H9 (cell line): ENCODE measurements around the gene CACTIN. TPM values are rescaled to one million over a fixed set of nuclear protein-coding genes. Genes with fewer than 3 reads are reported as not detected.
"Not testable (repeated sequence)": the region's sequence is repeated elsewhere in the genome, so short reads cannot be mapped to it uniquely, and the experiment has no call there.

Experiments used
- DNase-seq: peaks from one replicate; pipeline ENCODE4 v3.0.0-alpha.2; 2017
- H2AFZ ChIP-seq: one replicate; pipeline ENCODE4 v1.6.1; 2013; ENCODE audit warnings: mild to moderate bottlenecking, low read length, control low read depth, moderate library complexity
- H2AK5ac ChIP-seq: 2 replicates; pipeline ENCODE4 v1.6.1; 2013; ENCODE audit warnings: low read length, control low read depth, mixed read lengths; ENCODE audit not compliant: insufficient read length
- H2BK120ac ChIP-seq: one replicate; pipeline ENCODE4 v1.6.1; 2013; ENCODE audit warnings: low read depth, mild to moderate bottlenecking, low read length, control low read depth, inconsistent platforms; ENCODE audit not compliant: poor library complexity, severe bottlenecking
- H2BK12ac ChIP-seq: 2 replicates; pipeline ENCODE4 v1.6.1; 2013; ENCODE audit warnings: low read length, control low read depth, mixed read lengths, low read depth; ENCODE audit not compliant: insufficient read length
- H2BK15ac ChIP-seq: 2 replicates; pipeline ENCODE4 v1.6.1; 2013; ENCODE audit warnings: low read depth, low read length, control low read depth
- H2BK20ac ChIP-seq: one replicate; pipeline ENCODE4 v1.6.1; 2013; ENCODE audit warnings: low read depth, mild to moderate bottlenecking, low read length, control low read depth, inconsistent platforms; ENCODE audit not compliant: poor library complexity, severe bottlenecking
- H2BK5ac ChIP-seq: 2 replicates; pipeline ENCODE4 v1.6.1; 2013; ENCODE audit warnings: low read length, control low read depth, mixed read lengths; ENCODE audit not compliant: insufficient read length
- H3K14ac ChIP-seq: 2 replicates; pipeline ENCODE4 v1.6.1; 2013; ENCODE audit warnings: low read length, control low read depth; ENCODE audit not compliant: insufficient read depth
- H3K18ac ChIP-seq: 2 replicates; pipeline ENCODE4 v1.6.1; 2013; ENCODE audit warnings: low read depth, mild to moderate bottlenecking, mixed read lengths, low read length, control low read depth; ENCODE audit not compliant: insufficient read length
- H3K23ac ChIP-seq: 2 replicates; pipeline ENCODE4 v1.6.1; 2013; ENCODE audit warnings: low read length, control low read depth, mixed read lengths, low read depth; ENCODE audit not compliant: insufficient read length
- H3K23me2 ChIP-seq: 2 replicates; pipeline ENCODE4 v1.6.1; 2013; ENCODE audit warnings: low read depth, mild to moderate bottlenecking, mixed read lengths, low read length, control low read depth; ENCODE audit not compliant: insufficient read length, poor library complexity, severe bottlenecking
- H3K27ac ChIP-seq: 2 replicates; pipeline ENCODE4 v1.5.1; 2013; ENCODE audit warnings: low read length, control low read depth, mixed read lengths, low read depth; ENCODE audit not compliant: insufficient read length
- H3K27me3 ChIP-seq: 2 replicates; pipeline ENCODE4 v1.6.1; 2013; ENCODE audit warnings: low read length, control low read depth, inconsistent platforms; ENCODE audit not compliant: insufficient read depth
- H3K4ac ChIP-seq: 2 replicates; pipeline ENCODE4 v1.6.1; 2013; ENCODE audit warnings: low read depth, mild to moderate bottlenecking, control low read depth, inconsistent platforms, low read length, moderate library complexity
- H3K4me1 ChIP-seq: 2 replicates; pipeline ENCODE4 v1.6.1; 2013; ENCODE audit warnings: low read length, control low read depth, inconsistent platforms; ENCODE audit not compliant: insufficient read depth
- H3K4me2 ChIP-seq: 2 replicates; pipeline ENCODE4 v1.6.1; 2013; ENCODE audit warnings: low read length, control low read depth, mixed read lengths; ENCODE audit not compliant: insufficient read length, insufficient read depth
- H3K56ac ChIP-seq: 2 replicates; pipeline ENCODE4 v1.6.1; 2013; ENCODE audit warnings: low read depth, mild to moderate bottlenecking, mixed read lengths, low read length, control low read depth; ENCODE audit not compliant: insufficient read length
- H3K79me1 ChIP-seq: 2 replicates; pipeline ENCODE4 v1.6.1; 2013; ENCODE audit warnings: low read depth, mild to moderate bottlenecking, moderate library complexity, low read length, control low read depth, inconsistent platforms; ENCODE audit not compliant: insufficient read depth, poor library complexity, severe bottlenecking
- H3K79me2 ChIP-seq: 2 replicates; pipeline ENCODE4 v1.6.1; 2013; ENCODE audit warnings: low read length, control low read depth, inconsistent platforms; ENCODE audit not compliant: insufficient read depth
- H3K9ac ChIP-seq: 2 replicates; pipeline ENCODE4 v1.6.1; 2013; ENCODE audit warnings: low read length, control low read depth, mixed read lengths; ENCODE audit not compliant: insufficient read length; ENCODE audit errors: extremely low read depth
- H3K9me3 ChIP-seq: one replicate; pipeline ENCODE4 v1.6.1; 2013; ENCODE audit warnings: low read depth, low read length, inconsistent platforms; ENCODE audit not compliant: control insufficient read depth
- H3T11ph ChIP-seq: one replicate; pipeline ENCODE4 v1.6.1; 2013; ENCODE audit warnings: mild to moderate bottlenecking, low read length, control low read depth, inconsistent platforms
- H4K20me1 ChIP-seq: one replicate; pipeline ENCODE4 v1.6.1; 2013; ENCODE audit not compliant: control insufficient read depth, insufficient read length, insufficient read depth
- H4K5ac ChIP-seq: 2 replicates; pipeline ENCODE4 v1.6.1; 2013; ENCODE audit warnings: low read depth, mild to moderate bottlenecking, mixed read lengths, low read length, control low read depth; ENCODE audit not compliant: insufficient read length
- H4K8ac ChIP-seq: replicated peaks from 2 replicates; pipeline ENCODE4 v1.6.1; 2013; ENCODE audit warnings: low read length, control low read depth, mixed read lengths, low read depth; ENCODE audit not compliant: insufficient read length
- H4K91ac ChIP-seq: 2 replicates; pipeline ENCODE4 v1.6.1; 2013; ENCODE audit warnings: low read depth, mild to moderate bottlenecking, moderate library complexity, mixed read lengths, low read length, control low read depth; ENCODE audit not compliant: insufficient read length
- H3K27ac Mint-ChIP-seq, 3 experiments: 2 replicates in 2 of 3; 3 replicates in 1 of 3; pipeline ENCODE4 v1.8.0; 2020 to 2021; ENCODE audit warnings: mixed read lengths in 3 of 3, mild to moderate bottlenecking in 1 of 3, moderate library complexity in 1 of 3
- H3K27me3 Mint-ChIP-seq: 2 replicates; pipeline ENCODE4 v1.8.0; 2021; ENCODE audit warnings: low read depth, mild to moderate bottlenecking, moderate library complexity, mixed read lengths
- H3K36me3 Mint-ChIP-seq, 3 experiments: 2 replicates in 2 of 3; 3 replicates in 1 of 3; pipeline ENCODE4 v1.8.0; 2020 to 2021; ENCODE audit warnings: low read depth in 3 of 3, mixed read lengths in 3 of 3; ENCODE audit not compliant: insufficient read depth in 1 of 3
- H3K4me1 Mint-ChIP-seq, 2 experiments: 2 replicates each; pipeline ENCODE4 v1.8.0; 2020; ENCODE audit warnings: mixed read lengths in 2 of 2
- H3K4me3 Mint-ChIP-seq, 2 experiments: 2 replicates in 1 of 2; 3 replicates in 1 of 2; pipeline ENCODE4 v1.8.0; 2020 to 2021; ENCODE audit warnings: mild to moderate bottlenecking in 2 of 2, mixed read lengths in 2 of 2, moderate library complexity in 1 of 2
- H3K9me3 Mint-ChIP-seq, 2 experiments: 2 replicates in 1 of 2; 3 replicates in 1 of 2; pipeline ENCODE4 v1.8.0; 2020; ENCODE audit warnings: mild to moderate bottlenecking in 2 of 2, mixed read lengths in 2 of 2, moderate library complexity in 1 of 2
- WGBS: extraction: QIAGEN DNeasy Blood & Tissue Kit; methylation state at CpG from one replicate; pipeline ENCODE4 v1.1.7; 2013; ENCODE audit warnings: missing lambda C conversion rate, low lambda C conversion rate, mixed read lengths; ENCODE audit not compliant: insufficient read length; ENCODE audit errors: extremely low coverage; 5-methylcytosine and 5-hydroxymethylcytosine counted together
- total RNA-seq: library from RNA; stranded (reverse); gene quantifications from 2 replicates; pipeline ENCODE4 v1.2.1, GENCODE V29; 2021
- TF ChIP-seq, protein P1 (sequence below): fragments of 200-600 bp; sonication (generic); conservative IDR thresholded peaks from 3 replicates; pipeline ENCODE4 v1.8.0; 2021; ENCODE audit warnings: antibody characterized with exemption, mild to moderate bottlenecking

CACTIN gene
- total RNA-seq, 1 experiment from 2014 or later, result 37.3 TPM

DNA sequence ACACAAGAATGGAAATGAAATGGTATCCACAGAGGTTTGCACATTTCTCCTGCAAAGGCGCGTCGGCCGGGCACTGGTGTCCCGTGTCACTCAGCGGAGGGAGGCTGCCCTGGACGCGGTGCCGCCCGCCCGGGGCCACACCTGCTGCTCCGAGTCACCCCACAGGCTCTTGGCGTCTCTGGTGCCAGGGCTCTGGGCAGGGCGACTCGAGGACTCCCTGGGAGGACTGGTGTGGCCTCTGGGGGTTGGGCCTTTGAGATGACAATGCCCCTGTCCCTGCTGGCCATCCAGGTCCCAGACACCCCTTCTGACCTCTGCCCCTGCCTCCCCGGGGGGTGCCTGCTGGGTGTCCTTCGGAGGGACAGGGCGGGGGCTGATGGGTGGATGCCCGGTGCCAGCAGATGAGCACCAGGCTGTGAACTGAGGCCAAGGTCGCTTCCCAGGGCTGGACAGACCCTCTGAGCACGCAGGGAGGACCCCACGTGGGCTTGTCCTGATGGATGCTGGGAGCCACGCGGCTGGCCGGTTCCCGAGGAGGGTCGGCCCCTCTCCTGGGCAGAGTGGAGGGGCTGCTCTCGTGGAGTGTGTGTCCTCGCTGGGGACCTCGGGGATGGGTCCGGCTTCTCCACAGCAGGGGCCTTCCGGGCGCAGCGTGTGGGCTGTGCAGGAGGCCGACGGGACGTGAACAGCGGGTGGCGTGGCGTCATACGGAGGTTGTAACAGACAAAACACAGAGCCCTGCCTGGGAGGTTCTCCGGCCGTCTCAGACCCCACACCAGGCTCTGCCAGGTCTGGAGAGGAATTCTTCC is 4.7 kb upstream of the CACTIN start:
- Histone ChIP-seq H4K5ac (no peak overlapping the region), H3K23me2 (no peaks in the 10 kb centered on the region), H3K23ac (no peak overlapping the region), H4K20me1 (no peaks in the 10 kb centered on the region), H3K9me3 (no peaks in the 10 kb centered on the region), H2AFZ (no peak overlapping the region), H2BK120ac (no peak overlapping the region), H4K8ac (no peak overlapping the region), H2BK20ac (no peak overlapping the region), H3K14ac (no peak overlapping the region), H2BK12ac (no peak overlapping the region), H3K27ac (no peak overlapping the region), H2AK5ac (no peak overlapping the region), H3K27me3 (no peaks in the 10 kb centered on the region), H3K9ac (no peak overlapping the region), H3K4me2 (no peak overlapping the region), H4K91ac (no peak overlapping the region), H3K4me1 (no peaks in the 10 kb centered on the region), H3K79me1 (no peaks in the 10 kb centered on the region), H3K18ac (no peak overlapping the region), H3K56ac (no peak overlapping the region), H3K4ac (no peak overlapping the region), H3K79me2 (no peaks in the 10 kb centered on the region), H2BK5ac (no peak overlapping the region), H2BK15ac (no peak overlapping the region), H3T11ph (no peak overlapping the region)
- no peak for DNase-seq
- H3K4me1 Mint-ChIP-seq, result no peaks in the 10 kb centered on the region; a peak in 1 of 4 replicates
- no peaks in the 10 kb centered on the region; the same call in 1 of the 2 replicates for H3K27me3 Mint-ChIP-seq
- H3K36me3 Mint-ChIP-seq, result peaks cover under 1 to 7% (median 6%) of the 10 kb centered on the region in 3 experiments; a peak in 5 of 7 replicates
- H3K4me3 Mint-ChIP-seq, result no peak overlapping the region
- no peaks in the 10 kb centered on the region; a peak in 1 of 5 replicates for H3K9me3 Mint-ChIP-seq
- TF ChIP-seq, protein P1, sequence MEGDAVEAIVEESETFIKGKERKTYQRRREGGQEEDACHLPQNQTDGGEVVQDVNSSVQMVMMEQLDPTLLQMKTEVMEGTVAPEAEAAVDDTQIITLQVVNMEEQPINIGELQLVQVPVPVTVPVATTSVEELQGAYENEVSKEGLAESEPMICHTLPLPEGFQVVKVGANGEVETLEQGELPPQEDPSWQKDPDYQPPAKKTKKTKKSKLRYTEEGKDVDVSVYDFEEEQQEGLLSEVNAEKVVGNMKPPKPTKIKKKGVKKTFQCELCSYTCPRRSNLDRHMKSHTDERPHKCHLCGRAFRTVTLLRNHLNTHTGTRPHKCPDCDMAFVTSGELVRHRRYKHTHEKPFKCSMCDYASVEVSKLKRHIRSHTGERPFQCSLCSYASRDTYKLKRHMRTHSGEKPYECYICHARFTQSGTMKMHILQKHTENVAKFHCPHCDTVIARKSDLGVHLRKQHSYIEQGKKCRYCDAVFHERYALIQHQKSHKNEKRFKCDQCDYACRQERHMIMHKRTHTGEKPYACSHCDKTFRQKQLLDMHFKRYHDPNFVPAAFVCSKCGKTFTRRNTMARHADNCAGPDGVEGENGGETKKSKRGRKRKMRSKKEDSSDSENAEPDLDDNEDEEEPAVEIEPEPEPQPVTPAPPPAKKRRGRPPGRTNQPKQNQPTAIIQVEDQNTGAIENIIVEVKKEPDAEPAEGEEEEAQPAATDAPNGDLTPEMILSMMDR, result no peak
- WGBS, result no CpG with 5 or more reads among the region's 43 CpGs
- no peak overlapping the region for H3K27ac Mint-ChIP-seq

- H3K27me3 ChIP-seq, H2BK5ac ChIP-seq, H2AFZ ChIP-seq, H3K4me3 Mint-ChIP-seq, H3K4me2 ChIP-seq, H3K14ac ChIP-seq, H3K27ac ChIP-seq, H3K36me3 Mint-ChIP-seq, H4K5ac ChIP-seq, H3K4me1 ChIP-seq, H3K23ac ChIP-seq, H3K23me2 ChIP-seq, H4K20me1 ChIP-seq, H3K79me2 ChIP-seq, H3K18ac ChIP-seq, H3K56ac ChIP-seq, H3K4ac ChIP-seq, H3K79me1 ChIP-seq, H4K91ac ChIP-seq, H2BK15ac ChIP-seq, H3K9ac ChIP-seq, H3K9me3 Mint-ChIP-seq, H3K27ac Mint-ChIP-seq, H3K27me3 Mint-ChIP-seq, H2BK120ac ChIP-seq, DNase-seq, H2BK20ac ChIP-seq, H3K9me3 ChIP-seq, H2AK5ac ChIP-seq, H3T11ph ChIP-seq, H2BK12ac ChIP-seq, H4K8ac ChIP-seq: not testable (repeated sequence)
- WGBS, result no CpG with 5 or more reads among the region's 9 CpGs
- H3K4me1 Mint-ChIP-seq, result peaks cover 4 to 13% of the 10 kb centered on the region in 2 experiments
Observed at GRCh38 chr19:3628766-3629165, 2.2 kb upstream of the CACTIN start.
